SKM-1 treated with dmso at 0.1 percent for 144 hours (cell line): ENCODE measurements around the gene LSM11.

Experiments used
- DNase-seq: peaks from one replicate; lab custom pipeline; 2025; ENCODE audit not compliant: unreplicated experiment; lab: John Stamatoyannopoulos, UW

Gene LSM11

GRCh38 chr5:157766902-157767301, 23.4 kb downstream of the LSM11 start:
- no peak for DNase-seq

GRCh38 chr5:157767689-157768088, 24.2 kb downstream of the LSM11 start:
- DNase-seq: no peak

GRCh38 chr5:157770665-157771064, 27.2 kb downstream of the LSM11 start:
- no peak for DNase-seq

GRCh38 chr5:157772127-157772526, 28.6 kb downstream of the LSM11 start:
- no peak for DNase-seq

GRCh38 chr5:157778121-157778805, 34.8 kb downstream of the LSM11 start:
- DNase-seq: no peak

GRCh38 chr5:157779221-157779620, 35.7 kb downstream of the LSM11 start:
- no peak for DNase-seq

GRCh38 chr5:157785801-157786200, 42.3 kb downstream of the LSM11 start:
- no peak for DNase-seq

GRCh38 chr5:157793301-157793700, 49.8 kb downstream of the LSM11 start:
- no peak for DNase-seq

- DNase-seq: peak; percentile 33
Measured at GRCh38 chr5:157799578-157799977, 56.1 kb downstream of the LSM11 start.

- no peak for DNase-seq
Measured at GRCh38 chr5:157800137-157800536, 56.6 kb downstream of the LSM11 start.

GRCh38 chr5:157802736-157803135, 59.2 kb downstream of the LSM11 start:
- no peak for DNase-seq

- DNase-seq: no peak
Measured at GRCh38 chr5:157808043-157808442, 64.5 kb downstream of the LSM11 start.
